Fibroblast of lung (primary cell): Measurements from ENCODE around the gene DLK1. TPM values are rescaled to one million over a fixed set of nuclear protein-coding genes. Genes with fewer than 3 reads are reported as not detected.

Experiments used
- DNase-seq, 2 donors: peaks; one replicate each; pipeline versions ENCODE4 v3.0.0 to v3.0.0-alpha.2; 2010; ENCODE audit warnings: low read depth in 2 of 2
- H2AFZ ChIP-seq: 2 replicates; pipeline ENCODE4 v1.5.1; 2012; ENCODE audit warnings: low read length, control low read depth, inconsistent platforms
- H3K27ac ChIP-seq: 2 replicates; pipeline ENCODE4 v1.5.1; 2011; ENCODE audit warnings: low read length, control low read depth; ENCODE audit not compliant: insufficient read depth
- H3K27me3 ChIP-seq: 2 replicates; pipeline ENCODE4 v1.5.1; 2011; ENCODE audit warnings: mild to moderate bottlenecking, low read length; ENCODE audit not compliant: control insufficient read depth, insufficient read depth
- H3K36me3 ChIP-seq: 2 replicates; pipeline ENCODE4 v1.5.1; 2011; ENCODE audit warnings: low read length; ENCODE audit not compliant: control insufficient read depth, insufficient read depth
- H3K4me1 ChIP-seq: 2 replicates; pipeline ENCODE4 v1.5.1; 2011; ENCODE audit warnings: low read length; ENCODE audit not compliant: control insufficient read depth, insufficient read depth; ENCODE audit errors: extremely low read depth
- H3K4me2 ChIP-seq: 2 replicates; pipeline ENCODE4 v1.5.1; 2011; ENCODE audit warnings: low read length, control low read depth; ENCODE audit not compliant: insufficient read depth; ENCODE audit errors: extremely low read depth
- H3K4me3 ChIP-seq, 4 experiments: fragments of 200-600 bp in 1 of 4; sonication (generic) in 1 of 4; replicated peaks in 1 of 4; 2 replicates each; pipeline ENCODE4 v1.5.1; 2011 to 2016; ENCODE audit warnings: low read length in 4 of 4, low read depth in 3 of 4, mild to moderate bottlenecking in 3 of 4, control low read depth in 2 of 4, inconsistent platforms in 1 of 4, mixed read lengths in 1 of 4; ENCODE audit not compliant: insufficient read depth in 1 of 4; ENCODE audit errors: control extremely low read depth in 1 of 4
- H3K79me2 ChIP-seq: 2 replicates; pipeline ENCODE4 v1.5.1; 2012; ENCODE audit warnings: mild to moderate bottlenecking, low read length, inconsistent platforms; ENCODE audit not compliant: control insufficient read depth, insufficient read depth
- H3K9ac ChIP-seq: 2 replicates; pipeline ENCODE4 v1.5.1; 2011; ENCODE audit warnings: mild to moderate bottlenecking, low read length, control low read depth; ENCODE audit not compliant: insufficient read depth
- H3K9me3 ChIP-seq: 2 replicates; pipeline ENCODE4 v1.5.1; 2012; ENCODE audit warnings: low read depth, low read length; ENCODE audit not compliant: control insufficient read depth, insufficient read depth
- H4K20me1 ChIP-seq: 2 replicates; pipeline ENCODE4 v1.5.1; 2011; ENCODE audit warnings: low read length; ENCODE audit not compliant: control insufficient read depth, insufficient read depth; ENCODE audit errors: extremely low read depth
- EZH2 ChIP-seq: IDR thresholded peaks from 2 replicates; pipeline ENCODE4 v1.5.1; 2012; ENCODE audit warnings: low read length, control low read depth, mild to moderate bottlenecking; ENCODE audit errors: missing control alignments
- polyA plus RNA-seq, 2 donors: library from polyadenylated mRNA; depleted of rRNA in 1 of 2; stranded (reverse) in 1 of 2; unstranded in 1 of 2; fragments of >200 nt; gene quantifications; 2 replicates each; pipeline ENCODE4 v1.2.1, GENCODE V29; 2011 to 2012; ENCODE audit warnings: missing spikeins in 1 of 2
- total RNA-seq: library from RNA; depleted of rRNA; stranded (reverse); fragments of >200 nt; gene quantifications from 2 replicates; pipeline ENCODE4 v1.2.1, GENCODE V29; 2014
- TF ChIP-seq, protein P1 (sequence below), 2 donors: IDR thresholded peaks in 1 of 2; conservative IDR thresholded peaks in 1 of 2; 1 replicate in 1 of 2; 2 replicates in 1 of 2; pipeline ENCODE4 v1.5.1; 2011 to 2012; ENCODE audit warnings: low read length in 2 of 2, control low read depth in 1 of 2, inconsistent platforms in 1 of 2, low read depth in 1 of 2, mild to moderate bottlenecking in 1 of 2

The DLK1 gene
- total and polyA plus RNA-seq, 2 donors (not counting 1 experiment from before 2014, with no cell fraction given): not detected

DNA sequence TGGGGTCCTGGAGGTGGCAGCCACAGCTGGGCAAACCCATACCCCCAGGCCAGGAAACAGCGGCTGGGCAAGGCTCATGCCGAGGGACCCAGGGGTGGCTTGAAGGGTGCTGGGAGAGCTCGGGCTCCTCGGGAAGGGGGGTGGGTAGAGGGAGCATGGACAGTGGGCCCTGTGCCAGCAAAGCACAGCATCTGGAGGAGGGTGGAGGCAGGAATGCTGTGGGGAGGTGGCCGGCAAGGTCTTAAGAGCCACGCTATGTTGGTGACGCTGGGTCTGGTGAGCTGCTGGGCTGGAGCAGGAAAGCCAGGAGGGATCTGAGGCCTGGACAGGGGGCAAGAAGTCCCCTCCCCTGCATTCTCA lies 48.2 kb upstream of the DLK1 start:
- TF ChIP-seq, protein P1, sequence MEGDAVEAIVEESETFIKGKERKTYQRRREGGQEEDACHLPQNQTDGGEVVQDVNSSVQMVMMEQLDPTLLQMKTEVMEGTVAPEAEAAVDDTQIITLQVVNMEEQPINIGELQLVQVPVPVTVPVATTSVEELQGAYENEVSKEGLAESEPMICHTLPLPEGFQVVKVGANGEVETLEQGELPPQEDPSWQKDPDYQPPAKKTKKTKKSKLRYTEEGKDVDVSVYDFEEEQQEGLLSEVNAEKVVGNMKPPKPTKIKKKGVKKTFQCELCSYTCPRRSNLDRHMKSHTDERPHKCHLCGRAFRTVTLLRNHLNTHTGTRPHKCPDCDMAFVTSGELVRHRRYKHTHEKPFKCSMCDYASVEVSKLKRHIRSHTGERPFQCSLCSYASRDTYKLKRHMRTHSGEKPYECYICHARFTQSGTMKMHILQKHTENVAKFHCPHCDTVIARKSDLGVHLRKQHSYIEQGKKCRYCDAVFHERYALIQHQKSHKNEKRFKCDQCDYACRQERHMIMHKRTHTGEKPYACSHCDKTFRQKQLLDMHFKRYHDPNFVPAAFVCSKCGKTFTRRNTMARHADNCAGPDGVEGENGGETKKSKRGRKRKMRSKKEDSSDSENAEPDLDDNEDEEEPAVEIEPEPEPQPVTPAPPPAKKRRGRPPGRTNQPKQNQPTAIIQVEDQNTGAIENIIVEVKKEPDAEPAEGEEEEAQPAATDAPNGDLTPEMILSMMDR (conservative IDR thresholded peaks at IDR 0.05 in 1 of 2, IDR thresholded peaks at IDR 0.05 in 1 of 2; ENCODE audit: low read depth in 1 of 2, low read length in 2 of 2): no peak
- TF ChIP-seq EZH2: no peak
- Histone ChIP-seq H3K4me1 (peaks cover 11% of the 10 kb centered on the region), H3K4me3 (no peak overlapping the region), H3K36me3 (no peaks in the 10 kb centered on the region), H2AFZ (no peak overlapping the region), H3K27me3 (peaks cover 5% of the 10 kb centered on the region), H3K4me2 (no peak overlapping the region), H3K9ac (no peak overlapping the region), H3K9me3 (no peaks in the 10 kb centered on the region), H3K27ac (no peak overlapping the region), H3K79me2 (no peaks in the 10 kb centered on the region), H4K20me1 (no peaks in the 10 kb centered on the region)
- DNase-seq: peak; percentile 27 to 40

DNA sequence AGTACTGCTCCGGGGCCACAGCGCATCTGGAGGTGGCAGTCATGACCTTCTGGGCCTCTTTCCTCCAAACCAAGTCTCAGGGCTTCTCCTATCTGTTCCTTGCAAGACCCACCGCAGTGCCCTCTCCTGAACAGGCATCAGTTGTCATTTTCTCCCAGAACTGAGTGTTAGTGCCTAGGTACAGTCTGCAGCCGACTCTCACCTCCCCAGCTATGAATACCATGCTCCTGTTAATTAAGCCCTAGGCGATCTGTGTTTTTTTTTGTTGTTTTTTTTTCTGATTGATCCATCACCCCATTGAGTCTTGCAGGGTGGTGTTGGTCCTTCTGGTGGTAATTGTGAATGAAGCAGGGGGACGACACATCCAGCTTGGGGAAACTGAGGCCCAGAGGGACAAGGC lies 47.5 kb upstream of the DLK1 start:
- no peaks in the 10 kb centered on the region for H3K27me3 ChIP-seq
- no peaks in the 10 kb centered on the region for H3K9me3 ChIP-seq
- no peak for TF ChIP-seq EZH2
- TF ChIP-seq, protein P1 (conservative IDR thresholded peaks at IDR 0.05 in 1 of 2, IDR thresholded peaks at IDR 0.05 in 1 of 2; ENCODE audit: low read depth in 1 of 2, low read length in 2 of 2): no peak
- H3K27ac ChIP-seq: no peak overlapping the region
- no peak overlapping the region for H3K4me3 ChIP-seq
- no peak overlapping the region for H3K9ac ChIP-seq
- no peaks in the 10 kb centered on the region for H3K79me2 ChIP-seq
- no peak for DNase-seq
- H2AFZ ChIP-seq: no peak overlapping the region
- no peak overlapping the region for H3K4me2 ChIP-seq
- H4K20me1 ChIP-seq: no peaks in the 10 kb centered on the region
- H3K36me3 ChIP-seq: no peaks in the 10 kb centered on the region
- H3K4me1 ChIP-seq: peaks cover 11% of the 10 kb centered on the region

DNA sequence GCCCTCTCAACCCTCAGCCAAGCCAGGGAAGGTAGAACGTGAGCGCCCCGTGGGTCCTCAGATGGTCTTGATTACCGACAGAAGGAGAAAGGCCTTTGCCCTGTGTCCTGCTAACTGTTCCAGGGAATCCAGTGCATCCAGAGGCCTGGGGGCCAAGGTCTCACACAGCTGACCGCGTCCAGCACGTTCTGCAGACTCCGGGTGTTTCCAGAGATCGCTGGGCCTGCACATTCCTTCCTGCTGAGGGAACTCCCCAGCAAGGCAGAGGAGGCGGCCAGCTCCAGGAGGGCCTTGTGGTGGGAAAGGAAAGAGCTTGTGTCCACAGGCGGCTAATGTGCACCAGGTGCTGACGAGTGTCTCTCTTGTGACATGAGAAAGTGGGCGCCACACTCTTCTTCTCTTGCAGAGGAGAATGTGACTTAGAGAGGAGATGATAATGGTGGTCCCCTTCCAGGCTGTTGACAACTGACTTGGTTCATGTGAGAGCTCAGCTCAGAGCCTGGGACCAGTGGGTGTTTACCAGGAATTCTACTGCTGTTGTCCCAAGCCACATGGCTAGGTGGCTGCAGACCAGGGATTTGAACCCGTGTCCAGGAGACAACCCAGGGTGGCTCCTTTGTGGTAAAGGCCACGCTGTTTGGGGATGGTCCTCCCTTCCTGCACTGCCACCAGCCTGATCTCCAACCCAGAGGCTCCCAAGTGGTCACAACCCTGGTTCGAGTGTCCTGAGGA lies 46.8 kb upstream of the DLK1 start:
- Histone ChIP-seq H3K4me3 (no peak overlapping the region), H3K4me2 (no peak overlapping the region), H3K79me2 (no peaks in the 10 kb centered on the region), H3K4me1 (peaks cover 11% of the 10 kb centered on the region), H3K36me3 (no peaks in the 10 kb centered on the region), H3K27me3 (no peaks in the 10 kb centered on the region), H3K9me3 (no peaks in the 10 kb centered on the region), H2AFZ (no peak overlapping the region), H3K27ac (no peak overlapping the region), H3K9ac (no peak overlapping the region), H4K20me1 (no peaks in the 10 kb centered on the region)
- no peak for TF ChIP-seq EZH2
- TF ChIP-seq, protein P1 (conservative IDR thresholded peaks at IDR 0.05 in 1 of 2, IDR thresholded peaks at IDR 0.05 in 1 of 2; ENCODE audit: low read depth in 1 of 2, low read length in 2 of 2): peak; percentile 16 to 32
- DNase-seq: peak; percentile 83 to 90
